Erythroblast (primary cell): ENCODE results near the gene MICAL3.

Source experiments
- GATA1 ChIP-seq: IDR thresholded peaks from 2 replicates; pipeline ENCODE4 v1.6.1; 2011; ENCODE audit warnings: low read depth, mild to moderate bottlenecking, control low read depth, low read length, moderate library complexity
- POLR2A ChIP-seq: IDR thresholded peaks from 2 replicates; pipeline ENCODE4 v1.6.1; 2011; ENCODE audit warnings: mild to moderate bottlenecking, low read length

GRCh38 chr22:17890245-17890671, 134.1 kb downstream of the MICAL3 start:
- no peak for TF ChIP-seq POLR2A
- TF ChIP-seq GATA1 = no peak
